Panc1 (cell line): ENCODE results near the gene SCYL2.

ENCODE experiments used
- CTCF ChIP-seq: fragments of 450-650 bp; IDR thresholded peaks from 2 replicates; pipeline ENCODE4 v1.5.1; 2017; ENCODE audit warnings: mild to moderate bottlenecking
- POLR2AphosphoS5 ChIP-seq: IDR thresholded peaks from 2 replicates; pipeline ENCODE4 v1.6.1; 2012; ENCODE audit warnings: mild to moderate bottlenecking, low read depth, low read length, moderate library complexity
- REST ChIP-seq, 2 experiments: IDR thresholded peaks; 2 replicates each; pipeline ENCODE4 v1.6.1; 2011 to 2012; ENCODE audit warnings: low read depth in 2 of 2, control low read depth in 1 of 2, low read length in 1 of 2, mild to moderate bottlenecking in 1 of 2, moderate library complexity in 1 of 2; ENCODE audit not compliant: insufficient read depth in 1 of 2
- SIN3A ChIP-seq: IDR thresholded peaks from 2 replicates; pipeline ENCODE4 v1.6.1; 2012; ENCODE audit warnings: low read depth, mild to moderate bottlenecking, low read length, moderate library complexity, borderline replicate concordance; ENCODE audit not compliant: insufficient read depth

GRCh38 chr12:100229036-100229635 is 37.8 kb upstream of the SCYL2 start:
- TF ChIP-seq CTCF (peak; percentile 59), SIN3A (no peak), REST (IDR thresholded peaks at IDR 0.05; ENCODE audit: insufficient read depth in 1 of 2, low read depth in 2 of 2, low read length in 1 of 2) (no peak), POLR2AphosphoS5 (no peak)
